ENCODE measurements around the gene PLCG1. TPM values are rescaled to one million over a fixed set of nuclear protein-coding genes. Genes with fewer than 3 reads are reported as not detected.

Gene PLCG1
- total RNA-seq, 1 donor from 2014 or later: 120 TPM

- no peak overlapping the region for H3K4me3 ChIP-seq
- H3K27me3 ChIP-seq: no peaks in the 10 kb centered on the region
- peak overlapping the region; percentile 69 for H3K27ac ChIP-seq
- ATAC-seq: no peak
- peaks cover 84% of the 10 kb centered on the region for H3K36me3 ChIP-seq
- no peaks in the 10 kb centered on the region for H3K9me3 ChIP-seq
- intact Hi-C loops (cut with DNase I): loop anchor here (5.0 kb wide), 1 partner anchor 165 kb away; no protein-coding TSS in a partner anchor
- H3K4me1 ChIP-seq: peaks cover 24% of the 10 kb centered on the region
- DNase-seq: peak; percentile 68
- no peak for TF ChIP-seq CTCF (IDR thresholded peaks at IDR 0.05)
Observed at GRCh38 chr20:41172296-41173140, 35.2 kb downstream of the PLCG1 start.

- Histone ChIP-seq H3K9me3 (no peaks in the 10 kb centered on the region), H3K4me1 (peaks cover 32% of the 10 kb centered on the region), H3K4me3 (no peak overlapping the region), H3K27ac (peak overlapping the region; percentile 63), H3K27me3 (no peaks in the 10 kb centered on the region), H3K36me3 (peaks cover 77% of the 10 kb centered on the region)
- ATAC-seq (peak; percentile 90), DNase-seq (peak; percentile 88)
- intact Hi-C loops (cut with DNase I): loop anchor here (5.0 kb wide), 1 partner anchor 164 kb away; no protein-coding TSS in a partner anchor
- peak; percentile 97 for TF ChIP-seq CTCF (IDR thresholded peaks at IDR 0.05)
Observed at GRCh38 chr20:41173161-41173721, 35.9 kb downstream of the PLCG1 start.

- peaks cover 71% of the 10 kb centered on the region for H3K36me3 ChIP-seq
- ATAC-seq (no peak), DNase-seq (peak; percentile 62)
- no peaks in the 10 kb centered on the region for H3K9me3 ChIP-seq
- peaks cover 36% of the 10 kb centered on the region for H3K4me1 ChIP-seq
- no peak for TF ChIP-seq CTCF (IDR thresholded peaks at IDR 0.05)
- H3K27me3 ChIP-seq: no peaks in the 10 kb centered on the region
- H3K4me3 ChIP-seq: no peak overlapping the region
- intact Hi-C loops (cut with DNase I): loop anchor here (5.0 kb wide), 1 partner anchor 163 kb away; no protein-coding TSS in a partner anchor
- H3K27ac ChIP-seq: peak overlapping the region; percentile 63
Observed at GRCh38 chr20:41173791-41174341, 36.5 kb downstream of the PLCG1 start.

GRCh38 chr20:41174373-41174772 lies 37.0 kb downstream of the PLCG1 start:
- Histone ChIP-seq H3K9me3 (no peaks in the 10 kb centered on the region), H3K27me3 (no peaks in the 10 kb centered on the region), H3K4me1 (peaks cover 41% of the 10 kb centered on the region), H3K36me3 (peaks cover 66% of the 10 kb centered on the region), H3K4me3 (no peak overlapping the region), H3K27ac (peak overlapping the region; percentile 63)
- DNase-seq: peak; percentile 56
- intact Hi-C loops (cut with DNase I): loop anchor here (5.0 kb wide), 1 partner anchor 163 kb away; no protein-coding TSS in a partner anchor
- no peak for ATAC-seq
- no peak for TF ChIP-seq CTCF (IDR thresholded peaks at IDR 0.05)

- H3K4me3 ChIP-seq: no peak overlapping the region
- intact Hi-C loops (cut with DNase I): loop anchor here (5.0 kb wide), 1 partner anchor 163 kb away; no protein-coding TSS in a partner anchor
- ATAC-seq: peak; percentile 9
- TF ChIP-seq CTCF (IDR thresholded peaks at IDR 0.05): no peak
- peak overlapping the region; percentile 63 for H3K27ac ChIP-seq
- H3K27me3 ChIP-seq: no peaks in the 10 kb centered on the region
- peaks cover 62% of the 10 kb centered on the region for H3K36me3 ChIP-seq
- DNase-seq: no peak
- H3K9me3 ChIP-seq: no peaks in the 10 kb centered on the region
- H3K4me1 ChIP-seq: peaks cover 44% of the 10 kb centered on the region
Observed at GRCh38 chr20:41174782-41175181, 37.4 kb downstream of the PLCG1 start.

Data from upper lobe of right lung (tissue), 1 donor.